ENCODE measurements around the gene PRPH2. TPM values are rescaled to one million over a fixed set of nuclear protein-coding genes. Genes with fewer than 3 reads are reported as not detected.
"Not testable (repeated sequence)": the region's sequence is repeated elsewhere in the genome, so short reads cannot be mapped to it uniquely, and the experiment has no call there.

The PRPH2 gene
- total and polyA plus RNA-seq, 8 donors = 0.38 to 4.0 (median 0.83) TPM; not detected in 2

DNA sequence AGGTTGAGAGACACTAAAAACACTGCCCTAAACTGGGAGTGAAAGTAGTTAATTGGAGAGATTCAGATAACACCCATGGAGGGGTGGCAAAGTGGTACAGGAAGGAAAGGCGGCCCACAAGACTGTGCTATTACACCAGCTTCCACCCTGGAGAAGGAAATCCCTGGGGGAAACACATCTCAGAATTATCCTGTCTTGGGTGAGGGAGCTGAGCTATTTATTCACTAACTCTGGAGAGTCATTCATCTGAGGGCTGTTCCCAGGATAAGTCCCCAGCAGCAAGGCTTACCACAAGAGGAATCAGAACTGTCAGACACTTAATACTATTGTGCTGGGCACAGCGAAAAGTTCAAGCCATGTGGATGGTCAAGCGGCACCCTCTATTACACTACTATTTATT, 13.6 kb upstream of the PRPH2 start:
- 88 to 96% (median 94%) methylated on average over 3 of the region's 3 CpGs for WGBS, 5 donors
- intact Hi-C loops (cut with DNase I; ENCODE audit: low total_unique reads) = no loop called here
- H3K27me3 ChIP-seq = no peaks in the 10 kb centered on the region
- no peaks in the 10 kb centered on the region for H3K9me3 ChIP-seq
- no peak for DNase-seq
- no peak overlapping the region for H3K27ac ChIP-seq
- H3K4me1 ChIP-seq = no peaks in the 10 kb centered on the region
- no peak overlapping the region for H3K4me3 ChIP-seq
- no peaks in the 10 kb centered on the region for H3K36me3 ChIP-seq
- no peak for TF ChIP-seq POLR2A (IDR thresholded peaks at IDR 0.05)
- no peak for TF ChIP-seq EP300 (IDR thresholded peaks at IDR 0.05)

- H3K27ac ChIP-seq; intact Hi-C loops (cut with DNase I; ENCODE audit: low total_unique reads); H3K36me3 ChIP-seq; H3K4me1 ChIP-seq; DNase-seq; H3K9me3 ChIP-seq; H3K27me3 ChIP-seq; H3K4me3 ChIP-seq: not testable (repeated sequence)
- 69 to 82% (median 77%) methylated on average over 13 of the region's 13 CpGs for WGBS, 5 donors
These were observed 11.6 kb upstream of the PRPH2 start for GRCh38 chr6:42733867-42734481.

DNA sequence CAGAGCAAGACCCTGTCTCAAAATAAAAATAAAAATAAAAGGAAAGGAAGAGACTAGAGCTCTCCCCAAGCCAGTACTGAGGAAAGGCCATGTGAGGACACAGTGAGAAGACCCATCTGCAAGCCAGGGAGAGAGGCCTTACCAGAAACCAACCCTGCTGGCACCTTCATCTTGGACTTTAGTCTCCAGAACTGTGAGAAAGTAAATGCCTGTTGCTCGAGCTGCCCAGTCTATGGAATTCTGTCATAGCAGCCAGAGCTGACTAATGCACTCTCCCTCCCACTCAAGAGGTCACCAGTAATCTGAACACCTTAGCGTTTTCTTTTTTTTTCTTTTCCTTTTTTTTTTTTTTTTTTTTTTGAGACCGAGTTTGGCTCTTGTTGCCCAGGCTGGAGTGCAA, 7.3 kb upstream of the PRPH2 start:
- DNase-seq = no peak
- H3K9me3 ChIP-seq = no peaks in the 10 kb centered on the region
- 31 to 55% (median 44%) methylated on average over 1 to 3 of the region's 3 CpGs for WGBS, 5 donors
- H3K4me3 ChIP-seq = no peak overlapping the region
- no peaks in the 10 kb centered on the region for H3K27me3 ChIP-seq
- no peak for TF ChIP-seq EP300 (IDR thresholded peaks at IDR 0.05)
- TF ChIP-seq POLR2AphosphoS5 (IDR thresholded peaks at IDR 0.05) = no peak
- TF ChIP-seq CTCF (IDR thresholded peaks at IDR 0.05) = no peak
- TF ChIP-seq POLR2A (IDR thresholded peaks at IDR 0.05) = no peak
- no peaks in the 10 kb centered on the region for H3K36me3 ChIP-seq
- H3K4me1 ChIP-seq = peaks cover 5 to 20% (median 8%) of the 10 kb centered on the region in 4 donors
- H3K27ac ChIP-seq = no peak overlapping the region
- intact Hi-C loops (cut with DNase I; ENCODE audit: low total_unique reads) = loop anchor here (10.0 kb wide), 1 partner anchor 65 kb away; no protein-coding TSS in a partner anchor

DNA sequence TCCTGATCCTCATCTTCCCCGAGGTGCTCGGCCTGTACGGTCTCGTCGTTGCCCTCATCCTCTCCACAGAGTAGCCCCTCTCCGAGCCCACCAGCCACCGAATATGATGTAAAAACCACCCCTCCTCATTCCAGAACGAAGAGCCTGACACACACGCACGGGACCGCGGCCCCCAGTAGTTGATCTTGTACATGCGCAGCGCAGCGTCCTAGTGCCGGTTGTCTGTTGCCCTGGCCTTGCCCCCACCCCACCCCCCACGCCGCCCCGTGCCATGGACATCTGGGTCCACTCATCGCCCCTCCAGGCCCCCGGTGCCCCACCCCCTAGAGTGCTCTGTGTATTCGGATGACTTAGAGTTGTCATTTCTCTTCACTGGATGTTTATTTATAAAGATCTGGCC, 5.2 kb upstream of the PRPH2 start:
- 66 to 79% (median 67%) methylated on average over 18 to 22 of the region's 22 CpGs for WGBS, 5 donors
- TF ChIP-seq EP300 (IDR thresholded peaks at IDR 0.05) (no peak), POLR2A (IDR thresholded peaks at IDR 0.05) (no peak)
- Histone ChIP-seq H3K9me3 (no peaks in the 10 kb centered on the region), H3K36me3 (peaks cover 0 to 1% (median under 1%) of the 10 kb centered on the region in 4 donors), H3K4me3 (peak overlapping the region; percentile 54 to 61 (median 60)), H3K27ac (peak overlapping the region; percentile 69 to 89 (median 88)), H3K27me3 (no peaks in the 10 kb centered on the region), H3K4me1 (peaks cover 5 to 20% (median 8%) of the 10 kb centered on the region in 4 donors)
- intact Hi-C loops (cut with DNase I; ENCODE audit: low total_unique reads) = loop anchor here (10.0 kb wide), 1 partner anchor 63 kb away; no protein-coding TSS in a partner anchor
- peak in 1 of 2 donors; percentile 46 for DNase-seq

DNA sequence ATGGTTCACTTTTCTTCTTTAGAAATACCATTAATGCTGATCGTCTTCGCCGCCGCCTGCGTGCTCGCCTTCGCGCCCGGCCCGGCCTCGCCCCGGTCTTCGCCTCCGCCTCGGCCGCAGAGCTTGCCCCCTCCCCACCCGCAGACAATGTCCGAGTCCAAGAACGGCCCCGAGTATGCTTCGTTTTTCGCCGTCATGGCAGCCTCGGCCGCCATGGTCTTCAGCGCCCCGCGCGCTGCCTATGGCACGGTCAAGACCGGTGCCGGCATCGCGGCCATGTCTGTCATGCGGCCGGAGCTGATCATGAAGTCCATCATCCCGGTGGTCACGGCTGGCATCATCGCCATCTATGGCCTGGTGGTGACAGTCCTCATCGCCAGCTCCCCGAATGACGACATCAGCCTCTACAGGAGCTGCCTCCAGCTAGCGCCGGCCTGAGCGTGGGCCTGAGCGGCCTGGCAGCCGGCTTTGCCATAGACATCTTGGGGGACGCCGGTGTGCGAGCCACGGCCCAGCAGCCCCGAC, 4.8 kb upstream of the PRPH2 start:
- H3K9me3 ChIP-seq = no peaks in the 10 kb centered on the region
- TF ChIP-seq POLR2A (IDR thresholded peaks at IDR 0.05) = no peak
- no peak for TF ChIP-seq CTCF (IDR thresholded peaks at IDR 0.05)
- TF ChIP-seq EP300 (IDR thresholded peaks at IDR 0.05) = no peak
- no peak for TF ChIP-seq POLR2AphosphoS5 (IDR thresholded peaks at IDR 0.05)
- H3K4me3 ChIP-seq = peak overlapping the region; percentile 54 to 61 (median 60)
- H3K27me3 ChIP-seq = no peaks in the 10 kb centered on the region
- peak; percentile 25 to 77 for DNase-seq
- peak overlapping the region; percentile 69 to 89 (median 88) for H3K27ac ChIP-seq
- H3K36me3 ChIP-seq = peaks cover 0 to 6% (median 3%) of the 10 kb centered on the region in 4 donors
- H3K4me1 ChIP-seq = peaks cover 5 to 20% (median 8%) of the 10 kb centered on the region in 4 donors
- 11 to 31% (median 13%) methylated on average over 30 to 52 of the region's 52 CpGs for WGBS, 5 donors
- intact Hi-C loops (cut with DNase I; ENCODE audit: low total_unique reads) = loop anchor here (10.0 kb wide), 1 partner anchor 62 kb away; no protein-coding TSS in a partner anchor

Data from stomach (tissue), 9 donors.